ENCODE results near the gene CBFA2T3.

GRCh38 chr16:88982286-88983084, 5.5 kb upstream of the CBFA2T3 start:
- TF ChIP-seq POLR2AphosphoS5 (IDR thresholded peaks at IDR 0.05; ENCODE audit: low read depth, low read length) (no peak), SIN3A (IDR thresholded peaks at IDR 0.05; ENCODE audit: borderline replicate concordance, insufficient read depth, low read length) (no peak), REST (IDR thresholded peaks at IDR 0.05; ENCODE audit: insufficient read depth in 1 of 2, low read depth in 2 of 2, low read length in 2 of 2) (no peak), TAF1 (IDR thresholded peaks at IDR 0.05; ENCODE audit: borderline replicate concordance, insufficient read depth, low read length) (no peak), FOXP2 (optimal IDR thresholded peaks at IDR 0.05; ENCODE audit: borderline replicate concordance, extremely low read depth, extremely low read length, insufficient read depth) (no peak)
